Naive B cell (primary cell): ENCODE results near the gene NAIP. TPM values are rescaled to one million over a fixed set of nuclear protein-coding genes. Genes with fewer than 3 reads are reported as not detected.
"Not testable (repeated sequence)": the region's sequence is repeated elsewhere in the genome, so short reads cannot be mapped to it uniquely, and the experiment has no call there.

Experiments used
- ATAC-seq, 2 donors: fragments of 150-1000 bp; cut with Tn5 transposase; 2 replicates each; pipeline ENCODE4 v1.10.0; 2021; ENCODE audit warnings: low read depth in 2 of 2, mild to moderate bottlenecking in 2 of 2, moderate library complexity in 2 of 2
- DNase-seq: peaks from one replicate; pipeline ENCODE4 v3.0.0; 2022
- H3K27ac Mint-ChIP-seq, 6 donors: one replicate each; pipeline ENCODE4 v1.8.0; 2020 to 2022; ENCODE audit warnings: mild to moderate bottlenecking in 6 of 6, mixed read lengths in 6 of 6, moderate library complexity in 5 of 6, inconsistent platforms in 2 of 6
- H3K27me3 Mint-ChIP-seq, 3 donors: one replicate each; pipeline ENCODE4 v1.8.0; 2021 to 2022; ENCODE audit warnings: mixed read lengths in 3 of 3, mild to moderate bottlenecking in 1 of 3
- H3K36me3 Mint-ChIP-seq, 2 donors: one replicate each; pipeline ENCODE4 v1.8.0; 2020 to 2022; ENCODE audit warnings: mixed read lengths in 2 of 2, inconsistent platforms in 1 of 2, mild to moderate bottlenecking in 1 of 2
- H3K4me1 Mint-ChIP-seq, 3 donors: one replicate each; pipeline ENCODE4 v1.8.0; 2020 to 2022; ENCODE audit warnings: mixed read lengths in 3 of 3, inconsistent platforms in 1 of 3, mild to moderate bottlenecking in 1 of 3, moderate library complexity in 1 of 3
- H3K4me3 Mint-ChIP-seq, 8 donors: one replicate each; pipeline ENCODE4 v1.8.0; 2020 to 2022; ENCODE audit warnings: mild to moderate bottlenecking in 8 of 8, mixed read lengths in 8 of 8, moderate library complexity in 8 of 8, inconsistent platforms in 2 of 8
- H3K9me3 Mint-ChIP-seq, 7 donors: one replicate each; pipeline ENCODE4 v1.8.0; 2020 to 2022; ENCODE audit warnings: mixed read lengths in 7 of 7, mild to moderate bottlenecking in 5 of 7, inconsistent platforms in 2 of 7, moderate library complexity in 1 of 7
- polyA plus RNA-seq, 6 donors: library from polyadenylated mRNA; unstranded; fragments of 300-500 nt; fragmentation: Illumina TruSeq; gene quantifications; one replicate each; pipeline ENCODE4 v1.2.3, GENCODE V29; 2021; ENCODE audit warnings: low read depth in 6 of 6

Gene NAIP
- polyA plus RNA-seq, 6 donors from 2014 or later, result 1.2 to 3.3 (median 2.1) TPM

GRCh38 chr5:70984882-70985281, 40.3 kb downstream of the NAIP start:
- H3K4me3 Mint-ChIP-seq, H3K27ac Mint-ChIP-seq, H3K36me3 Mint-ChIP-seq, DNase-seq, H3K27me3 Mint-ChIP-seq, H3K9me3 Mint-ChIP-seq, ATAC-seq, H3K4me1 Mint-ChIP-seq: not testable (repeated sequence)

GRCh38 chr5:70967220-70967619, 57.9 kb downstream of the NAIP start:
- H3K36me3 Mint-ChIP-seq, H3K9me3 Mint-ChIP-seq, H3K4me1 Mint-ChIP-seq, DNase-seq, ATAC-seq, H3K4me3 Mint-ChIP-seq, H3K27me3 Mint-ChIP-seq, H3K27ac Mint-ChIP-seq: not testable (repeated sequence)

GRCh38 chr5:70964531-70964930, 60.6 kb downstream of the NAIP start:
- H3K4me1 Mint-ChIP-seq, H3K27ac Mint-ChIP-seq, H3K27me3 Mint-ChIP-seq, ATAC-seq, DNase-seq, H3K4me3 Mint-ChIP-seq, H3K9me3 Mint-ChIP-seq, H3K36me3 Mint-ChIP-seq: not testable (repeated sequence)

GRCh38 chr5:70953068-70953467, 72.1 kb downstream of the NAIP start:
- H3K4me1 Mint-ChIP-seq, H3K9me3 Mint-ChIP-seq, H3K36me3 Mint-ChIP-seq, H3K4me3 Mint-ChIP-seq, ATAC-seq, H3K27ac Mint-ChIP-seq, DNase-seq, H3K27me3 Mint-ChIP-seq: not testable (repeated sequence)

GRCh38 chr5:70932560-70932959, 92.6 kb downstream of the NAIP start:
- H3K4me1 Mint-ChIP-seq, H3K4me3 Mint-ChIP-seq, H3K9me3 Mint-ChIP-seq, H3K36me3 Mint-ChIP-seq, H3K27me3 Mint-ChIP-seq, H3K27ac Mint-ChIP-seq, ATAC-seq, DNase-seq: not testable (repeated sequence)

- not testable (repeated sequence) for H3K27me3 Mint-ChIP-seq, H3K36me3 Mint-ChIP-seq, ATAC-seq, H3K4me3 Mint-ChIP-seq, H3K9me3 Mint-ChIP-seq, H3K27ac Mint-ChIP-seq, H3K4me1 Mint-ChIP-seq, DNase-seq
Measured at GRCh38 chr5:70931709-70932368, 93.3 kb downstream of the NAIP start.

- not testable (repeated sequence) for H3K36me3 Mint-ChIP-seq, H3K27ac Mint-ChIP-seq, H3K27me3 Mint-ChIP-seq, H3K4me3 Mint-ChIP-seq, H3K4me1 Mint-ChIP-seq, DNase-seq, H3K9me3 Mint-ChIP-seq
- peak; percentile 37 to 45 for ATAC-seq
Measured at GRCh38 chr5:70925211-70925562, 100.0 kb downstream of the NAIP start.

Other genes starting within 250 kb of the NAIP start
- 10 to 100 TPM in 1 of 6 donors, 1 to 10 TPM in 5; 2.1 to 12.3 (median 4.5) TPM for gene SERF1A, start 124.7 kb downstream of the NAIP start, polyA plus RNA-seq
- 10 to 100 TPM; 26.1 to 46.5 (median 32.9) TPM for gene SMN1, start 100.3 kb downstream of the NAIP start, polyA plus RNA-seq
- 10 to 100 TPM in 3 of 6 donors, 1 to 10 TPM in 3; 6.4 to 19.1 (median 10.0) TPM for gene GTF2H2, start 42.3 kb upstream of the NAIP start, polyA plus RNA-seq